ENCODE data around the gene SGK1.
"Not testable (repeated sequence)": the region's sequence is repeated elsewhere in the genome, so short reads cannot be mapped to it uniquely, and the experiment has no call there.

The SGK1 gene

DNA sequence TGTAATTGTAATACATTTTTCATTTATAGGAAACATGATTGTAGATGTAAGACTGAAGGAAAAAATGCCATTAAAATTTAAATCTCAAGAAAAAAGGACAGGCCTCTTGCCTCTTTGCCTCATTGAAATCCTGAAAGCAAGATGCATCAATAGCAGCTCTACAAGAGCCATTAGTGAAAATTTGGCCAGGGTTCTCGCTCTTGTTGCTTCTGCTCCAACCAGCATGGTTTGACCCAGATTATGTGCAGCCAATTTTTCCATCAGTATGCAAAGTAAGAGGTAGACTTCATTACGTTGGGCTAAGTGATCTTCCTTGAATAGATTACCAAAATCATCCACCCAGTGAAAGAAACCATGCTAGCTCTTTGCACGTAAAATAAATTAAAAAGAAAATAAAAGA lies 106.6 kb downstream of the SGK1 start:
- no peak for DNase-seq (ENCODE audit: low read depth)
- in situ Hi-C loops (cut with HindIII; ENCODE audit: low sequenced_read_pairs), result no loop called here
- TF ChIP-seq, protein P1, sequence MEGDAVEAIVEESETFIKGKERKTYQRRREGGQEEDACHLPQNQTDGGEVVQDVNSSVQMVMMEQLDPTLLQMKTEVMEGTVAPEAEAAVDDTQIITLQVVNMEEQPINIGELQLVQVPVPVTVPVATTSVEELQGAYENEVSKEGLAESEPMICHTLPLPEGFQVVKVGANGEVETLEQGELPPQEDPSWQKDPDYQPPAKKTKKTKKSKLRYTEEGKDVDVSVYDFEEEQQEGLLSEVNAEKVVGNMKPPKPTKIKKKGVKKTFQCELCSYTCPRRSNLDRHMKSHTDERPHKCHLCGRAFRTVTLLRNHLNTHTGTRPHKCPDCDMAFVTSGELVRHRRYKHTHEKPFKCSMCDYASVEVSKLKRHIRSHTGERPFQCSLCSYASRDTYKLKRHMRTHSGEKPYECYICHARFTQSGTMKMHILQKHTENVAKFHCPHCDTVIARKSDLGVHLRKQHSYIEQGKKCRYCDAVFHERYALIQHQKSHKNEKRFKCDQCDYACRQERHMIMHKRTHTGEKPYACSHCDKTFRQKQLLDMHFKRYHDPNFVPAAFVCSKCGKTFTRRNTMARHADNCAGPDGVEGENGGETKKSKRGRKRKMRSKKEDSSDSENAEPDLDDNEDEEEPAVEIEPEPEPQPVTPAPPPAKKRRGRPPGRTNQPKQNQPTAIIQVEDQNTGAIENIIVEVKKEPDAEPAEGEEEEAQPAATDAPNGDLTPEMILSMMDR (IDR thresholded peaks at IDR 0.05; ENCODE audit: low read depth, low read length, missing control alignments), result no peak
- H3K4me3 ChIP-seq (ENCODE audit: low read depth, low read length), result no peak overlapping the region

DNA sequence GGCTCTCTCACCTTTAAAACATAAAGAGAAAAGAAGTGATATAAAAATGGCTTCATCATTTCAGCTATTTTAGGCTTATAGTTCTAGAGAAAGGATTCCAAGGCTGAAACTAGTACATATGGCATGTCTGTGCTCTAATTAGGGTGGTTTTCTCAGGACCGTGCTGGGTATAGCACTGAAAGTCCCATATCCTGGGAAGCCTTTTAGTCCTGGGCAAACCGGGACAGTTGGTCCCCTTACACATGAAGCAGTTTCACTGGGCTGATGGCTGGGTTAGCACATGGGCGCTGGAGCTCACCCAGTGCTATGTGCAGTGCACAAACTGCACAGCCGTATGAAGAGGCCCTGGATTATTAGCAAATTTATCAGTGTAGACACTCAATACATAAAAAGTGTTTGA lies 110.5 kb downstream of the SGK1 start:
- DNase-seq (ENCODE audit: low read depth), result no peak
- in situ Hi-C loops (cut with HindIII; ENCODE audit: low sequenced_read_pairs), result no loop called here
- TF ChIP-seq, protein P1 (IDR thresholded peaks at IDR 0.05; ENCODE audit: low read depth, low read length, missing control alignments), result no peak
- no peak overlapping the region for H3K4me3 ChIP-seq (ENCODE audit: low read depth, low read length)

DNA sequence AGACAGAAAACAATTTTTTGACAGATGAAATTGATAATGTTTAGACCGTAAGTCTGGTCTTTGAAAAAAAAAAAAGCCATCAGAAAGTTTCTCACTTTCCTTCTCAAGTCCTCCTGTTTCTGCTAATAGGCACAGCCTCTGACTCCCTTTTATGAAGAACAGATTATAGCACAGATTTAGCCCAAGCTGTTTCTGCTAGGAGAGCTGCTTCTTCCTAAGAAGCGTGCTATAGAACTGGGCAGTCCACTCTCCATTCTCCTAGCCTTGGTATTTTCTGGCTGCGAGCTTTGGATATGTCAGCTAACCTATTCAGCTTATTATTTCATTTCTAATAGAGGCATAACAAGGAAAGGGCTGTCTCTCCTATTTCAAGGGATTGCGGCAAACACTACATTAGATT lies 112.5 kb downstream of the SGK1 start:
- TF ChIP-seq, protein P1 (IDR thresholded peaks at IDR 0.05; ENCODE audit: low read depth, low read length, missing control alignments), result no peak
- no peak overlapping the region for H3K4me3 ChIP-seq (ENCODE audit: low read depth, low read length)
- in situ Hi-C loops (cut with HindIII; ENCODE audit: low sequenced_read_pairs), result no loop called here
- no peak for DNase-seq (ENCODE audit: low read depth)

DNA sequence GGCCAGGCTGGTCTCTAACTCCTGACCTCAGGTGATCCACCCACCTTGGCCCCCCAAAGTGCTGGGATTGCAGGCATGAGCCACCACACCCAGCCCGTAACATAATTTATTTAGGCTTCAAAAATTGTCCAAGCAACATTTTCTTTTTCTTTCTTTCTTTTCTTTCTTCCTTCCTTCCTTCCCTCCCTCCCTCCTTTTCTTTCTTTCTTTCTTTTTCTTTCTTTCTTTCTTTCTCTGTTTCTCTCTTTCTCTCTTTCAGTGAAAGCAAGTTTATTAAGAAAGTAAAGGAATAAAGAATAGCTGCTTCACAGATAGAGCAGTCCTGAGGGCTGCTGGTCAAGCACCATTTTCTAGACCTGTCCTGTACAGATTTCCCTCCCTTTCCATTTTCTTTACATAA lies 113.2 kb downstream of the SGK1 start:
- H3K4me3 ChIP-seq (ENCODE audit: low read depth, low read length); in situ Hi-C loops (cut with HindIII; ENCODE audit: low sequenced_read_pairs); DNase-seq (ENCODE audit: low read depth): not testable (repeated sequence)

DNA sequence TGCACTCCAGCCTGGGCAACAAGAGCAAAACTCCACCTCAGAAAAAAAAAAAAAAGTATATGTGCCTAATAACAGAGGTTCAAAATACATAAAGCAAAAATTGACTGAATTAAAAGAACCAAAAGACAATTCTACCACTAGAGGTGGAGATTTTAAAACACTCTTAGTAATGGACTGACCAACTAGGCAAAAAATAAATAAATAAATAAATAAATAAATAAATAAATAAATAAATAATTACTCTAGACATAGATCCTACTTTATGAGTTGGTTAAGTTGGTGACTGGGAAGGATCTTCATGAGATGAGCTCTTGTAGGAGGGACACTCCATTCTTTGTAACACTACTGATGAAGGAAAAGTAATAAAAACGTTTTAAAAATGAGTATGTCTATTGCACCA lies 113.9 kb downstream of the SGK1 start:
- in situ Hi-C loops (cut with HindIII; ENCODE audit: low sequenced_read_pairs), result no loop called here
- H3K4me3 ChIP-seq (ENCODE audit: low read depth, low read length), result no peak overlapping the region
- TF ChIP-seq, protein P1 (IDR thresholded peaks at IDR 0.05; ENCODE audit: low read depth, low read length, missing control alignments), result no peak
- no peak for DNase-seq (ENCODE audit: low read depth)

DNA sequence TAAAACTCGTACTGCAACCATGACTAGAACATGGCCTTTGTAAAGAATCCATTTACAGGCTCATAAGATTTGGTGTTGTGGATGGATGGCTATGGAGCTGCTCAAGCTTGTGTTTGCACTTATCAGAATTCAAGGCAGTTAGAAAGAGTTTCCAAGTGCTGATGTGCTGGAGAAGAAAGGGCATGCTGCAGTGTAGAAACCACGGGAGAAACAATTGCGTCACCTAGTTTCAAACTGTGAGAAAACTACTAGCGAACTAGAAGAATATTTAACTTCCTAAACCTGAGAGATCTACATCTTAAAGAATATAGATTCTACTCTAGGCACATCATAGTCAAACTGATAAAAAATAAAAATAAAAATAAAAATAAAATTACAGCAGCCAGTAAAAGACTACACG lies 116.2 kb downstream of the SGK1 start:
- in situ Hi-C loops (cut with HindIII; ENCODE audit: low sequenced_read_pairs), result no loop called here
- DNase-seq (ENCODE audit: low read depth), result no peak
- H3K4me3 ChIP-seq (ENCODE audit: low read depth, low read length), result no peak overlapping the region
- TF ChIP-seq, protein P1 (IDR thresholded peaks at IDR 0.05; ENCODE audit: low read depth, low read length, missing control alignments), result no peak

DNA sequence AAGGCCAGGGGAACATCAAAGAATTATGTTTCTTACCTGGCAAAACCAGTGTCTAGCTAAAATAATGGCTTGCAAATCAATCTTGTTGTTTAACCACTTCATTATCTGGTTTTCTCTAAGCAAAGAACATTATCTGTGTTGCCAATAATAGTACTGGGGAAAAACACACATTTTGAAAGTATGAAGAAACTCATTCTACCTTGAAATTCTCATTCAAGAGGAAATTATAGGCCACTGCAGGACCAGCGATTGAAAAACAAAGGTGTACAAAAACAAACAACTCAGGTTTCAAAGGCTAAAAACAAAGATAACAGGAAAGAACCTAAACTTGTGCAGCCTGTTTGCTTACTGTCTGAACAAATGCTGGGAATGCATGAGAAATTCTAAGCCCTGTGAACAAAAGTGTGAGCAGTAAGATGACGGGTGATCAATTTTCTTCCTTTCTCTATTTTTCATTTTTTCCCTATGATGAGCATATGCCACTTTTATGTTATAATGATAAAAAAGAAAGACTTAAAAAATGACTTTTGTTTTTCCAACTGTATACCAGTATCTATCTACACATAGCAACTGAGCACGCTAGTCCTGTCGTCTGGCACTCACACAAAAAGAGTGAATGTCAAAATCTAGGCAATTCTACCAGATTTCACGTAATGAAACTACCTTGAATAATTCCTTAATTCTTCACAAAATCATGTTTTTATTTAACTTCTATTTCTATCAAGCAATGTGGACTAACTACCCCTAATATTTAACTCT lies 117.9 kb downstream of the SGK1 start:
- TF ChIP-seq, protein P1 (IDR thresholded peaks at IDR 0.05; ENCODE audit: low read depth, low read length, missing control alignments), result no peak
- no peak for DNase-seq (ENCODE audit: low read depth)
- in situ Hi-C loops (cut with HindIII; ENCODE audit: low sequenced_read_pairs), result no loop called here
- no peak overlapping the region for H3K4me3 ChIP-seq (ENCODE audit: low read depth, low read length)
